Kidney (tissue), 14 donors: ENCODE results near the gene COQ3. TPM values are rescaled to one million over a fixed set of nuclear protein-coding genes. Genes with fewer than 3 reads are reported as not detected.

Experiments
- DNase-seq, 5 donors: peaks; one replicate each; pipeline ENCODE4 v3.0.0-alpha.2; 2013 to 2020
- FAIRE-seq: peaks from 2 replicates; lab custom pipeline; 2012; peaks lifted over from hg19 to GRCh38; lab: Jason Lieb, UNC
- H3K27ac ChIP-seq, 2 donors: one replicate each; pipeline ENCODE4 v1.7.0; 2013; ENCODE audit warnings: low read depth in 2 of 2, low read length in 2 of 2, inconsistent platforms in 1 of 2
- H3K27me3 ChIP-seq: one replicate; pipeline ENCODE4 v1.7.1; 2013; ENCODE audit warnings: low read length, inconsistent platforms; ENCODE audit not compliant: control insufficient read depth, insufficient read depth
- H3K36me3 ChIP-seq, 3 donors: one replicate each; pipeline versions ENCODE4 v1.7.0 to v1.7.1; 2013; ENCODE audit warnings: low read length in 3 of 3, control low read depth in 1 of 3, inconsistent platforms in 1 of 3; ENCODE audit not compliant: insufficient read depth in 3 of 3, control insufficient read depth in 2 of 3
- H3K4me1 ChIP-seq, 3 donors: one replicate each; pipeline versions ENCODE4 v1.7.0 to v1.7.1; 2013; ENCODE audit warnings: low read length in 3 of 3, inconsistent platforms in 1 of 3, low read depth in 1 of 3; ENCODE audit not compliant: control insufficient read depth in 2 of 3, insufficient read depth in 2 of 3
- H3K4me3 ChIP-seq, 3 donors: one replicate each; pipeline versions ENCODE4 v1.7.0 to v1.8.1; 2013; ENCODE audit warnings: low read length in 3 of 3, control low read depth in 1 of 3, inconsistent platforms in 1 of 3
- H3K9ac ChIP-seq, 3 donors: one replicate each; pipeline versions ENCODE4 v1.7.0 to v1.7.1; 2013; ENCODE audit warnings: low read length in 3 of 3, control low read depth in 1 of 3, inconsistent platforms in 1 of 3
- H3K9me3 ChIP-seq, 3 donors: one replicate each; pipeline versions ENCODE4 v1.7.0 to v1.7.1; 2013; ENCODE audit warnings: low read length in 3 of 3, control low read depth in 1 of 3, inconsistent platforms in 1 of 3; ENCODE audit not compliant: control insufficient read depth in 2 of 3, insufficient read depth in 1 of 3
- CTCF ChIP-seq: IDR thresholded peaks from 3 replicates; pipeline ENCODE4 v1.5.1; 2012; ENCODE audit warnings: mild to moderate bottlenecking, moderate library complexity, borderline replicate concordance; ENCODE audit not compliant: insufficient read depth; ENCODE audit errors: extremely low read depth
- intact Hi-C: fragments of 100-400 bp; cut with DNase I; formaldehyde crosslinking; loops from one replicate; pipeline ENCODE4 v1.11.1; 2022
- polyA plus RNA-seq: library from polyadenylated mRNA; stranded (reverse); fragments of 350-450 nt; fragmentation: Illumina TruSeq; extraction: RNeasy Lipid Tissue Mini Kit (QIAGEN cat#74804); gene quantifications from one replicate; pipeline ENCODE4 v1.2.3, GENCODE V29; 2014; ENCODE audit warnings: low read depth, low replicate concordance; ENCODE audit not compliant: insufficient read depth
- total RNA-seq: library from RNA; stranded (reverse); fragmentation: NEBNext Ultra II Directional; extraction: Animal tissue kit (Norgen Biotek cat#: 25700); gene quantifications from one replicate; pipeline ENCODE4 v1.2.1, GENCODE V29; 2021
- donor health status: control.
- donor health status: control.
- donor health status: control.
- donor health status: control.
- donor health status: control.
- donor health status: DM: yes; HTN: yes; CAD: no.
- donor health status: Normal renal cell carcinoma (clear cell type).

The COQ3 gene
- total and polyA plus RNA-seq, 2 donors from 2014 or later = 8.1 to 18.7 TPM

GRCh38 chr6:99331531-99331930, 62.5 kb downstream of the COQ3 start:
- intact Hi-C loops = no loop called here
- H3K4me3 ChIP-seq = no peak overlapping the region

GRCh38 chr6:99330159-99330558, 63.8 kb downstream of the COQ3 start:
- H3K27ac ChIP-seq = no peak overlapping the region
- no peak overlapping the region for H3K9ac ChIP-seq
- peak; percentile 72 for TF ChIP-seq CTCF
- FAIRE-seq (no peak), DNase-seq (peak in 3 of 5 donors; percentile 40 to 79 (median 53))
- intact Hi-C loops = no loop called here
- no peaks in the 10 kb centered on the region for H3K36me3 ChIP-seq
- H3K9me3 ChIP-seq = no peaks in the 10 kb centered on the region
- no peaks in the 10 kb centered on the region for H3K27me3 ChIP-seq
- H3K4me3 ChIP-seq = no peak overlapping the region
- H3K4me1 ChIP-seq = no peaks in the 10 kb centered on the region

More at GRCh38 chr6:99331531-99331930, 62.5 kb downstream of the COQ3 start:
- FAIRE-seq = no peak
- Histone ChIP-seq H3K4me1 (no peaks in the 10 kb centered on the region), H3K9me3 (no peaks in the 10 kb centered on the region), H3K27ac (no peak overlapping the region), H3K36me3 (no peaks in the 10 kb centered on the region), H3K27me3 (no peaks in the 10 kb centered on the region), H3K9ac (no peak overlapping the region)
- TF ChIP-seq CTCF = no peak
- DNase-seq = no peak

- no peaks in the 10 kb centered on the region for H3K27me3 ChIP-seq
- no peaks in the 10 kb centered on the region for H3K9me3 ChIP-seq
- no peaks in the 10 kb centered on the region for H3K36me3 ChIP-seq
- DNase-seq (no peak), FAIRE-seq (no peak)
- H3K27ac ChIP-seq = no peak overlapping the region
- no peak for TF ChIP-seq CTCF
- intact Hi-C loops = no loop called here
- no peak overlapping the region for H3K9ac ChIP-seq
- no peak overlapping the region for H3K4me3 ChIP-seq
- no peaks in the 10 kb centered on the region for H3K4me1 ChIP-seq
Measured at GRCh38 chr6:99324996-99325395, 69.0 kb downstream of the COQ3 start.

Other genes with a start within 250 kb of the COQ3 start
- gene FAXC, start 44.5 kb downstream of the COQ3 start, total RNA-seq = 1.4 TPM
- 3.3 TPM for gene FAXC, start 44.5 kb downstream of the COQ3 start, polyA plus RNA-seq
- gene PNISR, start 31.1 kb upstream of the COQ3 start, total RNA-seq = 97.1 TPM
- gene PNISR, start 31.1 kb upstream of the COQ3 start, polyA plus RNA-seq = 69.8 TPM
- 13.8 TPM for gene USP45, start 121.2 kb upstream of the COQ3 start, total RNA-seq
- 6.0 TPM for gene USP45, start 121.2 kb upstream of the COQ3 start, polyA plus RNA-seq
- 55.9 TPM for gene CCNC, start 174.5 kb upstream of the COQ3 start, total RNA-seq
- gene CCNC, start 174.5 kb upstream of the COQ3 start, polyA plus RNA-seq = 51.4 TPM
- not detected for gene PRDM13, start 212.6 kb upstream of the COQ3 start, total RNA-seq
- gene PRDM13, start 212.6 kb upstream of the COQ3 start, polyA plus RNA-seq = not detected